ENCODE results near the gene NRCAM.

The NRCAM gene

DNA sequence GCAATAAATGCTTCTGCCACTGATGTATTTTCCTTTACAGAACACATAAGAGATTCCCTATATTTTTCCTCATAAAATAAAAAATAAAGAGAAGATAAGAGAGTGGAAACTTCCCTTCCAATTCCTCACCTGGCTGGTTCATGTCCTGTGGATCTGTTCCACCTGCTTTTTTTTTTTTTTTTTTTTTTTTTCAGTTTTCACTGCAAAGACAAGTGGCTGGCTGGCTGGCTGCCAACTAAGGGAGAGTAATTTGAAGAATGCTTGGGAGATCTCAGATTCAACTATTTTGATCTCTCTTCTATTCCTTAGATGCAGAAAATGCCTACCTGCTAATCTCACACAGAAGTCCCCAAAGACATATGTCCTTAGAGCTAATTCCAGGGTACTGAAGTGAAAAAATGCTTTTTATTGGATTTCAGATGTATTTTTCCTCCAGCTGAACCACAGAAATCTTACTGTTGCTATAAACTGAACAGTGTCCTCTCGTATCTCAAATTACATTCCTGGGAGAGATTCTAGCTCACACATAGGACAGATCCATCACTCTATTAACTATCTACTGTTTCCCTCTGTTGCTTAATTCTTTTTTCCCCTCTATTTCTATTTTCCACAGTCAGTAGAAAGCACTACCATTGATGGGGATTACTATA is 120.8 kb downstream of the NRCAM start:
- DNase-seq = peak; percentile 5

DNA sequence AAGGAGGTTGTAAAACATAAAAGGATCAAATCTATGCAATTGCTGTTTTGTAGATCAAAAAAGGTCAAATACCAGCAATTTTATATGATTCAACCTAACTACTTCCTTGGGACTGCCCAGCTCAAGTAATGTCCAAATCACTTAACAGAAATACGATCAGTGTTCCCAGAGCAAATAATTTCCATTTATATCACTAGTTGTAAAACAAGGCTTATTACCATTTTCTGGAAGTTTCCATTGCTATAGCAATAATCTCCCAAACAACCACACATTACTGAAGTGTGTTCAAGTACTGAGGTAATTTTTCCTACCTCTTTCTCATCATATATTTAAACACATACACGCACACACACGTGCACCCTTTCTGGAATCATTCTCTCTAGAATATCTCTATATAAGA is 123.3 kb downstream of the NRCAM start:
- DNase-seq = no peak

DNA sequence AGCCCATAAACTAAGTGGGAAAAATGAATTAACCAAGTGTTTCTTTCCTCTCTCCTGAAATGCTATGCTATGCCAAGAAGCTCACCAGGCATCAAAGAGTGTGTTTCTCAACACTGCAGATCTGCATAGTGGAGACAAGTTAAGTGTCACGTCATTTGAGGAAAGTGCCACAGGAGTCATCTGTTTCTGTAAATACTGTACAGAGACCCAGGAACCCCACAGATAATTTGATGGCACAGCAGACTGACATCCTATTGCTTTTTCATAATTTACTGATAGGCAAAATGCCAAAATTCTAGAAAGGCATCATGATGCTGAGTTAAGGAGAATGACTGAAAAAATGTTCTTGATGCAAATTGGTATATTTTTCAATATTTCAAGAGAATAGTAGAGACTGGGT is 124.3 kb downstream of the NRCAM start:
- DNase-seq = no peak

DNA sequence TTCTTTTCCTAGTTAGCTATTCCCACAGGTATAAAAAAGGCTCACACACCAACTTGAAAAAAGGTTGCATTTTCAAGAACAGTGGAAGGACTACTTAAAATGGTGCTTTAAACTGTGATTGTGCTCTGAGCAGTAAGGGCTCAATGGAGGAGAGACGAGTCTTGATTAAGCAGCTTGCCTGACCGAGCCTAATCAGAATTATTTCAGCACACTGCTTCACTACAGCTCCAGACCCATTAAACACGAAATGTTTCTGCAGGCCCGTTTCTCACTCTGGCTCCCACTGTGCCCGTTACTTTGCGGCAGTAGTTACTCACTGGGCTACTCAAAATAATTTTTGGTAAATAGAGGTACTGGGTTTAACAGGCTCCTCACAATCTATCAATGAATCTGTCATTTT is 126.0 kb downstream of the NRCAM start:
- DNase-seq = no peak

- DNase-seq = no peak
Measured at GRCh38 chr7:108329514-108329913, 126.7 kb downstream of the NRCAM start.

DNA sequence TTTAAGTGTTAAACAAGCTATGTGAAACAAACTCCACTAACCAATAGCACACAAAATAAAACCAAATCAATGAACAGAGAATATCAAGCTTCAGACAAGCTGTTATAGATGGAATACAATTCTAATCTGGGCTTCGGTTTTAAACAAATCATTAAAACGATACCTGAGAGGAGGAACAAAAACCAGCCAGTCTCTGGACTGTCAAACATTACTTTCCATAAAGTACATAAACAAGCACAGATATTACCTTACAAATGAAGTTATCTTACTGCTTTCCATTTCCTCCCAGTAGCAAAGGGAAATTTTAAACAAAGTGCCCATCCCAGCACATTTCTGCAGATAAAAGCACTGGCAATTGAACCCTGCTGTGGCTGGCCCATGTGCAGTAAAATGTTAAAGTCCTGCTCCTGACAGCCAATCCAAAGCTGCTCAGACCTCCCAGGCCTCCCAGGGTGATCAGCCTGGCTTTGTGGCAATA is 128.0 kb downstream of the NRCAM start:
- peak; percentile 58 for DNase-seq

- no peak for DNase-seq
Measured at GRCh38 chr7:108327353-108327752, 128.9 kb downstream of the NRCAM start.

DNA sequence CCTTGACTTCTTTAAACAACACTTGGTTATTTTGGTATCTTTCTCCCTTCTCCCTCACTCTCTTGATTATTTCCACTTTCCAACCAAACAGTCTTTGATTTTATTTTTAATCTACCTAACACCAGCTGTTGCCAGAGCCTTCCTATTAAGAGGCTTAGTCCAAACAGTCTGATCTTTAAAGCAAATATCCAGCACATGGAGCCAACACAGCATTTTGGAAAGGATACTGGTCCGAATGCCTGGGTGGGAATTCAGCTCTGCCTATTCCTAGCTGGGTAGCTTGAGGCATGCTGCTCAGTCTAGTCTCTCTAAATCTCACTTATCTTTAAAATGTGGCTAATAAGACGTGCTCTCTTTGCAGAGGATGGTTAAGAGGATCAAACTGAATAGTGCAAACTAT is 129.3 kb downstream of the NRCAM start:
- no peak for DNase-seq

DNA sequence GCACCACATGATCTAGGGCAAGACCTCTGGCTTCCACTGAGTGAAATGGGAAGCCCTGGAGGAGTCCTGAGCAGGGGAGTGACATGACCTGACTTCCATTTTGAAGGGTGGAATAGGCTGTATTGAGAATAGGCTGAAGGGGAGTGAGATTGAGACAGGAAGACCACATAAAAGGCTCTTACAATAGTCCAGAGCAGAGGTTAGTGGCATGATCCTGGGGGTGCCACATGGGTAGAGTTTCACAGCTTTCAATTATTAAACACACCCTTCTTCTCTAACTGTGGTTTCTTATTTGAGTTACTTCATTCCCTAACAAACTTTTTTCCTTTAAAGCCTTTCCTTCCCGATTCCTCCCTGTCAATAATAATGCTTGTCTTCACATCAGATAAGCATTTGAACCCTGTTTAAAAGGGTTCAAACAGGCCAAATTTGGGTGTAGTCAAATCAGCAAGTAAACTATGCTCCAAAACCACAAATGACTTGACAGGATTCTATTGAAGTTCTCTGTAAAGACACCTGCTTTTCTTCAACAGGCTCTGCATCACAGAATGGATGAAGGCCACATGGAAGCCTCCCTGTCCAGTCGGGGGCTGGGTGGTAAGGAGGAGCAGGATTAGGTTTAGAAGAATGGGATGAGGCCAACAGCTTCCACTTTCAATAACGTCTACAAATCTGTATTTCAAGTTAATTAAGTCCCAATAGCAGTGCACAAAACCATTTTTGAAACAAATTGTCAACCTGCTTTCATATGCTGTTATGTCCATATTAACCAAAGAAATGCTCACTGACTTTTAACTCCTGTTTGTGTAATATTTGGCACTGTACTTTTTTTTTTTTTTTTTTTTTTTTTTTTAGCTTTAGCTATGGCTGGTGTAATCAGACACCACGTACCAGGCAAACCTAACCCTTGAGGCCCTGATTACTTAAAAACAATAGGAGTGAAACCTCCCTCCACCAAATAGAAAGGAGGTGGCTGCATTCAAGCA is 131.9 kb downstream of the NRCAM start:
- no peak for DNase-seq

GRCh38 chr7:108322925-108323832 is 133.1 kb downstream of the NRCAM start:
- no peak for DNase-seq

DNA sequence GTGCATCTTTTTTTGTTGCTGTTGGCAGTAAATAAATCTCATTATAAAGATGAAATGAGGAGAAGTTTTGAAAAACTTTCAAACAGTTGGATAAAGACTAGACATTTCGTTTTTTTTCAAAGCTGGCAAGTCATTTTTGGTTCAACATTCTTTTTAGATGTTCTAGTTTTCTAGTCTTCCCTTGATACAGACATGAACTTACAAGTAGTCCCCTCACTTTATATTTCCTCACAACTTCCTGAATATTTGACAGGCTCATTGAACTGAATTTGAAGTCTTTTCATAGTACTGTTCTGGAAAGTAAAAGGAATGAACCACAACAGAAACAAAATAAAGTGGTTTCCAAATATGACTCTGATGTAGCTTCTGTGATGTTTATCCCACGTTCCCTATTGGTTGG is 134.2 kb downstream of the NRCAM start:
- no peak for DNase-seq

- DNase-seq = no peak
Measured at GRCh38 chr7:108321359-108321758, 134.9 kb downstream of the NRCAM start.

DNA sequence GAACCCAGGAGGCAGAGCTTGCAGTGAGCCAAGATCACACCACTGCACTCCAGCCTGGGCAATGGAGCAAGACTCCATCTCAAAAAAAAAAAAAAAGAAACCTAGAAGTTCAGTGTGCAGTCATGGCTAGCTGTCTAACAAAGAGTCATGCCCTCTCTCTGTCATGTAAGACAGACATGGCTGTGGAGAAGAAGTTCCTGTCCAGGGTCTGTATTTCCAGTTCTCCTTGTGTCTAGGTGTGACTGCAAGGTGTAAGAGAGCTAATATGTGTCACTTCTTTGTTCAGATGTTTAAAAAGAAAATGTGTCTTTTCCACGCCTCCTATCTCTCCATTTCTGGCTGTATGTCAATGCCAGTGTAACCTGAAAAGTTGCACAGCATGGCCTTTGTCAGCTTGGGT is 139.5 kb downstream of the NRCAM start:
- no peak for DNase-seq

- DNase-seq = no peak
Measured at GRCh38 chr7:108314551-108314950, 141.7 kb downstream of the NRCAM start.

GRCh38 chr7:108314049-108314448 is 142.2 kb downstream of the NRCAM start:
- no peak for DNase-seq

DNA sequence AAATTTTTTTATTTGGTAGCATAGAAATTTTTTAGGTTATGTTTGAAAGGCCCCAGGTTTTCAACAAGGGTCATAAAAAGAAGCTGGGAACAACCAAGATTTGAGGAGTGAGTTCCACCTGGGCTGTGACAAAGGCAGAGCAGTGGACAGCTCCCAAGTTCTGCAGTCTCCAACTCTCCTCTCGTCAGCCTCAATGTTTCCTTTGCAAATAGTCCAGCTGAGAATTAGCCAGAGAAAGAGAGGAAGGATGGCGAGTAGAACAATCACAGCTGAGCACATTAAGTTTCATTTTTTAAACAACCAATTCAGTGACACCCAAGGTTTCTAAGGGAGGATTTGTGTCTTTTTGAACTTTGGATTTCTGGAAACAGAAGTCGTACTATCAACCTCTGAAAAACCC is 143.2 kb downstream of the NRCAM start:
- no peak for DNase-seq

DNA sequence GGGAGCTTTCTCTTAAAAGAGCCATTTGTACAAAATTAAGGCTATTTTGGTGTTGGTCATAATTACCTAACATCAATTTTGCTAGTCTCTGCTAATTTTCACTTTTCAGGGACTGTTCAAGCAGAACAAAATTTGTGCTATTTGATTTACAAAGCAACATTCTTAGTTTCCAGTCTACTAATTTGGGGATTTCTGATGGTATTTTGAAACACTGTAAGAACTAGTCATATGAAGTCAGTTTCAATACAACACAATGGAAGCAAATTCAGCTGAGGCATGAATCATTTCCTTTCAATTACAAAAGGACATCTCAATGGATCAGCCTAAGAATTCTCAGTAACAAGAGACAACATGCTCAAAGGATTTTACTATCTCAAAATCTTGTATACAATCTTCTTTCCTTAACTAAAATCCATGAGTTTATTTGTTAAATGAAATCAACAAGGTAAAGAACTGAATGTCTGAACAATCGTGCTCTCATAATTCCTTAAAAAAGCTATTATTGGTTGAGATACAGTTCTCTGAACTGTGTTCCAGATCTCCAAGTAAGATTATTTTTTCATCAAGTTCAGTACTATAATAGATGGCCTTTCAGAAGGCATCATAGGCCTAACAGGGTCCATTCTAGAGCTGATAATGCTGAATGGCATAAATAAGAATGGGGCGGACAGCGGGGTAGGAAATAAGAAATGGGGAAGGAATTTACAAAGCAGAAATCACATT is 144.6 kb downstream of the NRCAM start:
- DNase-seq = no peak

- no peak for DNase-seq
Measured at GRCh38 chr7:108310351-108310750, 145.9 kb downstream of the NRCAM start.

DNA sequence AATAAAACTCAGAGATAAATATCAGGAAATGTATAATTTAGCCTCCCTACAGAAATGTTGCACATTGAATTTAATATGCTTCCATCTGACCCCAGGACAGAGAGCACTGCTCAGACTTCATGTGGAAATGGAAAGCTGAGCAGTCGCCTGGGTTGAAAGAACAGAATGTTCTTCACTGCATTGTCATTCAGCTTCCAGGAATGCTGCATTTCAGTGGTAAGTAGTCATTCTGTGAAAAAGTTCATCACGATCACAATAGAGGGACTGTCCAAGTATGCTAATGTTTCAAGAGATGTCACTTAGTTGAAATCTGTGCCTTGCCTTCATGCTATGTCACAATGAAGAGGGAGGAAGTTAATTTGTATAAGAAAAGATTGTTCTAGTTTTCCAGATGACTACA is 147.3 kb downstream of the NRCAM start:
- DNase-seq = peak; percentile 15

DNA sequence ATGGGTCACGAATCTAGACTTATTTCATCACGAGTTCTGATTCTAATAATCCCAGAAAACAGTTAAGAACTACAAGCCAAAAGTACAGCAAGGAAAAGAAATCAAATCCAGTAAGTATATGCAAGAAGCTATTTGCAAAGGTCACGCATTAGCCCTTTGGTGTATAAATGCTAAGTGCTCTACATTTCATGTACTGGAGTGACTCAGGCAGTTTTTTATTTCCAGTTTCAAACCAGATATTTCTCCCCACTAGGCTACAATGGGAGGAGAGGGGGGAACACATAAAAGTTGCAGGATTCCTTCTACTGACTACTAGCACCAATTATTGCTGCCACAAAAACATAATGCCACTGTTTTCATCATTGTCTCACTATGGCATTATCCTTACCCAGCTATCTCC is 148.0 kb downstream of the NRCAM start:
- no peak for DNase-seq

DNA sequence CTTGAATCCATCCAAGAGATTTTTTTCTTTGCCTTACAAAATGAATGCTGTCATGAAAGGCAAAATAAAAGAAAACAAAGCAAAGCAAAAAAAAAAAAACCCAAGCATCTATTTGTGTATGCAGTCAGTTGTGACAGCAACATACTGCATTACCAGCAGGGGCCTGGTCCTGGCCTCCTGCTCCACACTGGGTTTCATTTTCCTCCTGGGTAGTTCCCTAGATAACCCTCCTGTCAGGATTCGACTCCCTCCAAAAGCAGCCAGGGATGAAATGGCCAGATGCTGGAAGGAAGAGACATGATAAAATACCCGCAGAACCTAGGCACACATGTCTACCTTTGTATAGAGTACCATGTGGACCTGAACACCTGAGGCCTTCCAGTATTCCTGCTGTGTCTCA is 148.6 kb downstream of the NRCAM start:
- DNase-seq = no peak

DNA sequence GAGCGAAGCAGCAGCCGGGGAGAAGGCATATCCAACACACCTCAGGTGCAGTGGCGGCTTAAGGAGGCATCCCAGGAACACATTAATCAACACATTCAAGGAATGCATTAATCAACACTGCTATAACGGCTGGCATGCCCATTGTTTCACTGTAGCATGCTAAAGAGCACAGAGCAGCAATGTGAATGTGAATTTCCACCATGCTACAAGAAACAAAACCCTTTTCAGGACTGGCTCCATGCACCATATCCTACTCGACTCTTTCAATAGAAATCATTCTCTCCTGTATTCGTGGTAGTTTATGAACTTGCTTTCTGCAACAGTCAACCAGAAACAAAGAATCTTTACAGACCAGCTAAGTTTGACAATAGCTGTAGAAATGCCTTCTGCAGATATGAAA is 149.0 kb downstream of the NRCAM start:
- DNase-seq = no peak
